PFSK-1 (cell line): ENCODE measurements around the gene PRR36.

ENCODE experiments used
- FOXP2 ChIP-seq: optimal IDR thresholded peaks from 2 replicates; pipeline ENCODE3; 2011; ENCODE audit warnings: borderline replicate concordance, control low read depth, inconsistent platforms; ENCODE audit not compliant: insufficient read depth; ENCODE audit errors: extremely low read length, extremely low read depth
- POLR2AphosphoS5 ChIP-seq: IDR thresholded peaks from 2 replicates; pipeline ENCODE4 v1.6.1; 2012; ENCODE audit warnings: low read depth, mild to moderate bottlenecking, control low read depth, low read length, moderate library complexity
- SIN3A ChIP-seq: IDR thresholded peaks from 2 replicates; pipeline ENCODE4 v1.6.1; 2012; ENCODE audit warnings: mild to moderate bottlenecking, low read length, moderate library complexity, borderline replicate concordance; ENCODE audit not compliant: insufficient read depth
- TAF1 ChIP-seq: IDR thresholded peaks from 2 replicates; pipeline ENCODE4 v1.6.1; 2012; ENCODE audit warnings: low read length, control low read depth, borderline replicate concordance; ENCODE audit not compliant: insufficient read depth
- TF ChIP-seq, protein P1 (sequence below), 2 experiments: IDR thresholded peaks; 2 replicates each; pipeline versions ENCODE4 v1.6.1 to v1.8.0; 2011 to 2012; ENCODE audit warnings: low read depth in 2 of 2, low read length in 2 of 2, control low read depth in 1 of 2, inconsistent platforms in 1 of 2, mild to moderate bottlenecking in 1 of 2, moderate library complexity in 1 of 2; ENCODE audit not compliant: insufficient read depth in 1 of 2

PRR36 gene

DNA sequence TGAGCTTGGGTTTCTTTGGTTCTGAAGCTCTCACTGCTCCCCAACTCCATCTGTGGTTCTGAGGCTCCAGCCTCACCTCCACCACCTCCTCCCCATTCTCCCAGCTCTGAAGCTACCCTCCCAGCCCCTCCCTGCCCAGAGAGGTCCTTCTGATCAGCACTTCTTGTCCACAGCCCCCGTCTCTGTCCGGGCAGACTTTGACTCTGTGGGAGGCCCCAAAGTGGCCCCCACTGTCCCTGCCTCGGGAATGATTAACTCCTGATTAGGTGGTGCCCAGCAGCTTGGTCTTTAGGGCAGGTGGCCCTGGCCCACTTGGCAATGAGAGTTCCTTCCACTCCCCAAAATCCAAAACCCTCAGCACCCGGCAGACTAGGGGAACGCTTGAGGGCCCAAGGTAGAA is 29.8 kb downstream of the PRR36 start:
- no peak for TF ChIP-seq POLR2AphosphoS5
- TF ChIP-seq FOXP2: no peak
- no peak for TF ChIP-seq TAF1
- TF ChIP-seq, protein P1, sequence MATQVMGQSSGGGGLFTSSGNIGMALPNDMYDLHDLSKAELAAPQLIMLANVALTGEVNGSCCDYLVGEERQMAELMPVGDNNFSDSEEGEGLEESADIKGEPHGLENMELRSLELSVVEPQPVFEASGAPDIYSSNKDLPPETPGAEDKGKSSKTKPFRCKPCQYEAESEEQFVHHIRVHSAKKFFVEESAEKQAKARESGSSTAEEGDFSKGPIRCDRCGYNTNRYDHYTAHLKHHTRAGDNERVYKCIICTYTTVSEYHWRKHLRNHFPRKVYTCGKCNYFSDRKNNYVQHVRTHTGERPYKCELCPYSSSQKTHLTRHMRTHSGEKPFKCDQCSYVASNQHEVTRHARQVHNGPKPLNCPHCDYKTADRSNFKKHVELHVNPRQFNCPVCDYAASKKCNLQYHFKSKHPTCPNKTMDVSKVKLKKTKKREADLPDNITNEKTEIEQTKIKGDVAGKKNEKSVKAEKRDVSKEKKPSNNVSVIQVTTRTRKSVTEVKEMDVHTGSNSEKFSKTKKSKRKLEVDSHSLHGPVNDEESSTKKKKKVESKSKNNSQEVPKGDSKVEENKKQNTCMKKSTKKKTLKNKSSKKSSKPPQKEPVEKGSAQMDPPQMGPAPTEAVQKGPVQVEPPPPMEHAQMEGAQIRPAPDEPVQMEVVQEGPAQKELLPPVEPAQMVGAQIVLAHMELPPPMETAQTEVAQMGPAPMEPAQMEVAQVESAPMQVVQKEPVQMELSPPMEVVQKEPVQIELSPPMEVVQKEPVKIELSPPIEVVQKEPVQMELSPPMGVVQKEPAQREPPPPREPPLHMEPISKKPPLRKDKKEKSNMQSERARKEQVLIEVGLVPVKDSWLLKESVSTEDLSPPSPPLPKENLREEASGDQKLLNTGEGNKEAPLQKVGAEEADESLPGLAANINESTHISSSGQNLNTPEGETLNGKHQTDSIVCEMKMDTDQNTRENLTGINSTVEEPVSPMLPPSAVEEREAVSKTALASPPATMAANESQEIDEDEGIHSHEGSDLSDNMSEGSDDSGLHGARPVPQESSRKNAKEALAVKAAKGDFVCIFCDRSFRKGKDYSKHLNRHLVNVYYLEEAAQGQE (IDR thresholded peaks at IDR 0.05; ENCODE audit: insufficient read depth in 1 of 2, low read depth in 2 of 2, low read length in 2 of 2): no peak
- no peak for TF ChIP-seq SIN3A

- TF ChIP-seq SIN3A: no peak
- TF ChIP-seq TAF1: no peak
- TF ChIP-seq, protein P1 (IDR thresholded peaks at IDR 0.05; ENCODE audit: insufficient read depth in 1 of 2, low read depth in 2 of 2, low read length in 2 of 2): no peak
- TF ChIP-seq FOXP2: no peak
- TF ChIP-seq POLR2AphosphoS5: no peak
Observed at GRCh38 chr19:7843521-7843920, 30.7 kb downstream of the PRR36 start.

GRCh38 chr19:7842661-7843294 is 31.4 kb downstream of the PRR36 start:
- TF ChIP-seq TAF1 (no peak), POLR2AphosphoS5 (no peak), FOXP2 (no peak), SIN3A (no peak)
- TF ChIP-seq, protein P1 (IDR thresholded peaks at IDR 0.05; ENCODE audit: insufficient read depth in 1 of 2, low read depth in 2 of 2, low read length in 2 of 2): no peak

- TF ChIP-seq FOXP2: no peak
Observed at GRCh38 chr19:7841751-7842660, 32.2 kb downstream of the PRR36 start.

- TF ChIP-seq SIN3A: no peak
Observed at GRCh38 chr19:7840629-7841028, 33.6 kb downstream of the PRR36 start.

DNA sequence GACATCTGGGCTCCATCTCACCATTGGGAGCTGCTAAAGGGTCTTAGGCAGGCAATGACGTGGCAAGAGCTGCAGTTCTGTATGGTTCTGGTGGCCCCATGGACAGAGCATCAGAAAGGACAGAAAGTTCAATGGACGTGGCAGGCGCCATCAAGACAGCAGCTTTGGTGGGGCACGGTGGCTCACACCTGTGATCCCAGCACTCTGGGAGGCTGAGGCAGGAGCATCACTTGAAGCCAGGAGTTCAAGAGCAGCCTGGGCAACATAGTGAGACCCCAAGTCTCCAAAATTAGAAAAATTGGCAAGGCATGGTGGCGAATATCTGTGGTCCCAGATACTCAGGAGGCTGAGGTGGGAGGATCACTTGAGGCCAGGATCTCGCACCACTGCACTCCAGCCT is 34.7 kb downstream of the PRR36 start:
- TF ChIP-seq, protein P1 (IDR thresholded peaks at IDR 0.05; ENCODE audit: insufficient read depth in 1 of 2, low read depth in 2 of 2, low read length in 2 of 2): no peak
- no peak for TF ChIP-seq POLR2AphosphoS5
- TF ChIP-seq FOXP2: no peak
- no peak for TF ChIP-seq TAF1
- no peak for TF ChIP-seq SIN3A
